ENCODE measurements around the gene BGLAP. TPM values are rescaled to one million over a fixed set of nuclear protein-coding genes. Genes with fewer than 3 reads are reported as not detected.
"Not testable (repeated sequence)": the region's sequence is repeated elsewhere in the genome, so short reads cannot be mapped to it uniquely, and the experiment has no call there.

BGLAP gene
- total RNA-seq, 4 donors from 2014 or later = 0.29 to 4.2 (median 0.90) TPM; not detected in 1

DNA sequence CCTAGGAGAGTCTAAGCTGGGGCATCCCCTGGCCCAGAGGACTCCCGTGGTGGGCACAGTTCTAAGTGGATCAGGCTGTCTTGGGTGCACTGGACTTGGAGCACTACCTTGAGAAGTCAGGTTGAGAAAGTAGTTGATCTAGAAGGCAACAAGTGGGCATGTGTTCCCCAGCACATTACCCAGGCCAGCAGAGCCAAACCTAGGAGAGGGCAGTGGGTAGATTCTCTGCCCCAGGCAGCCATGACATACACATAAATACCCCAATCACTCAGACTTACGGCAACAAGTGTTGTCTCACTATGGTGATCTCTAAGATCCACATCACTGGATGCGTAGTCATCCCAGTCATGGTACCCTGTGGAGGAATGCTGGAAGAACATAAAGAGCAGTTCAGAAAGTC is 30.7 kb upstream of the BGLAP start:
- Histone ChIP-seq H3K36me3 (no peaks in the 10 kb centered on the region), H3K4me3 (no peak overlapping the region), H3K27ac (no peak overlapping the region), H3K4me1 (peaks cover 0 to 3% of the 10 kb centered on the region in 2 donors), H3K9me3 (no peaks in the 10 kb centered on the region), H3K27me3 (no peaks in the 10 kb centered on the region)
- TF ChIP-seq POLR2A (IDR thresholded peaks at IDR 0.05) = no peak
- TF ChIP-seq CTCF (IDR thresholded peaks at IDR 0.05) = no peak
- intact Hi-C loops (cut with DNase I; ENCODE audit: low total_unique reads) = no loop called here
- no peak for DNase-seq

- Histone ChIP-seq H3K9me3 (no peaks in the 10 kb centered on the region), H3K27me3 (no peaks in the 10 kb centered on the region), H3K4me1 (peaks cover 0 to 3% of the 10 kb centered on the region in 2 donors), H3K4me3 (peak overlapping the region in 1 of 2 donors; percentile 63), H3K27ac (peak overlapping the region; percentile 93 to 95), H3K36me3 (no peaks in the 10 kb centered on the region)
- intact Hi-C loops (cut with DNase I; ENCODE audit: low total_unique reads) = no loop called here
- no peak for DNase-seq
- TF ChIP-seq CTCF (IDR thresholded peaks at IDR 0.05) (no peak), POLR2A (IDR thresholded peaks at IDR 0.05) (no peak)
Measured at GRCh38 chr1:156212130-156212529, 29.9 kb upstream of the BGLAP start.

GRCh38 chr1:156212833-156213643 is 28.9 kb upstream of the BGLAP start, which contains the start of gene PMF1:
PMF1 (plus strand) TSS chr1:156213007; CDS start chr1:156213016, 9 bp downstream.
- DNase-seq = peak; percentile 95 to 97
- H3K27ac ChIP-seq = peak within 1 kb of the TSS; percentile 93 to 95
- intact Hi-C loops (cut with DNase I; ENCODE audit: low total_unique reads) = no loop called here
- no peaks in the 10 kb centered on the region for H3K27me3 ChIP-seq
- peak within 1 kb of the TSS; percentile 59 to 63 for H3K4me3 ChIP-seq
- TF ChIP-seq CTCF (IDR thresholded peaks at IDR 0.05) (peak in 1 of 4 experiments; percentile 11), POLR2A (IDR thresholded peaks at IDR 0.05) (peak; percentile 52 to 68)
- H3K36me3 ChIP-seq = no peaks in the 10 kb centered on the region
- H3K9me3 ChIP-seq = no peaks in the 10 kb centered on the region
- peaks cover 0 to 3% of the 10 kb centered on the region in 2 donors for H3K4me1 ChIP-seq

DNA sequence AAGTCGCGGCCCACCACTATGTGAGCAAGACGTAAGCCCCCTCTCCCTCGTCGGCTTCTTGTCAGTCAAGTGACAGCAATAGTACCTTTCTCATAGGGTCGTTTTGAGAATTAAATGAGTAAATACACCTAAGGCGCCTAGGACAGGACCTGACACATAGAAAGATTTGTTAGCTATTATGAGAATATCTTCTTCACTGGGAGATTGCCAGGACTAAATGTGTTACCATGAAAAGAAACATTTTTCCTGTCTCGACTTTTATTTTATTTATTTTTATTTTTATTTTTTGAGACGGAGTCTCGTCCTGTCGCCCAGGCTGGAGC is 28.4 kb upstream of the BGLAP start:
- Histone ChIP-seq H3K27me3 (no peaks in the 10 kb centered on the region), H3K4me3 (peak overlapping the region; percentile 59 to 63), H3K9me3 (no peaks in the 10 kb centered on the region), H3K36me3 (no peaks in the 10 kb centered on the region), H3K4me1 (peaks cover 0 to 3% of the 10 kb centered on the region in 2 donors), H3K27ac (peak overlapping the region; percentile 93 to 95)
- no peak for DNase-seq
- intact Hi-C loops (cut with DNase I; ENCODE audit: low total_unique reads) = no loop called here
- TF ChIP-seq CTCF (IDR thresholded peaks at IDR 0.05) (no peak), POLR2A (IDR thresholded peaks at IDR 0.05) (no peak)

- Histone ChIP-seq H3K36me3 (no peaks in the 10 kb centered on the region), H3K27me3 (no peaks in the 10 kb centered on the region), H3K9me3 (no peaks in the 10 kb centered on the region), H3K4me1 (peaks cover 0 to 3% of the 10 kb centered on the region in 2 donors), H3K4me3 (peak overlapping the region; percentile 59 to 63), H3K27ac (peak overlapping the region; percentile 93 to 95)
- DNase-seq = no peak
- no peak for TF ChIP-seq POLR2A (IDR thresholded peaks at IDR 0.05)
- intact Hi-C loops (cut with DNase I; ENCODE audit: low total_unique reads) = no loop called here
Measured at GRCh38 chr1:156214024-156214748, 27.8 kb upstream of the BGLAP start.

DNA sequence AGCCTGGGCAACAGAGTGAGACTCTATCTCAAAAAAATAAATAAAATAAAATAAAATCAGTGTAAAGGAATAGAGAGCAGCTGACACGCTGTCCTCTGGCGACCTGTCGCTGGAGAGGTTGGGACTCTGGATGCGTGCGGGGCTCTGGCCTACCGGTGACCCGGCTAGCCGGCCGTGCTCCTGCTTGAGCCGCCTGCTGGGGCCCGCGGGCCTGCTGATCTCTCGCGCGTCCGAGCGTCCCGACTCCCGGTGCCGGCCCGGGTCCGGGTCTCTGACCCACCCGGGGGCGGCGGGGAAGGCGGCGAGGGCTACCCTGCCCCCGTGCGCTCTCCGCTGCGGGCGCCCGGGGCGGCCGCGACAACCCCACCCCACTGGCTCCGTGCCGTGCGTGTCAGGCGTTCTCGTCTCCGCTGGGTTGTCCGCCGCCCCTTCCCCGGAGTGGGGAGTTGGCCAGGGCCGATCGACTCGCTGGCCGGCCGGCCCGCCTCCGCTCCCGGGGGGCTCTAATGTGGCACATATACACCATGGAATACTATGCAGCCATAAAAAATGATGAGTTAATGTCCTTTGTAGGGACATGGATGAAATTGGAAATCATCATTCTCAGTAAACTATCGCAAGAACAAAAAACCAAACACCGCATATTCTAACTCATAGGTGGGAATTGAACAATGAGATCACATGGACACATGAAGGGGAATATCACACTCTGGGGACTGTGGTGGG is 25.5 kb upstream of the BGLAP start:
- intact Hi-C loops (cut with DNase I; ENCODE audit: low total_unique reads); H3K27ac ChIP-seq; H3K4me3 ChIP-seq; H3K9me3 ChIP-seq; H3K27me3 ChIP-seq; H3K4me1 ChIP-seq; H3K36me3 ChIP-seq; DNase-seq: not testable (repeated sequence)

All from uterus (tissue), 4 donors.